H9 (cell line): ENCODE data around the gene TLR5. TPM values are rescaled to one million over a fixed set of nuclear protein-coding genes. Genes with fewer than 3 reads are reported as not detected.

Experiments used
- DNase-seq: peaks from one replicate; pipeline ENCODE4 v3.0.0-alpha.2; 2017
- H2AFZ ChIP-seq: one replicate; pipeline ENCODE4 v1.6.1; 2013; ENCODE audit warnings: mild to moderate bottlenecking, low read length, control low read depth, moderate library complexity
- H2AK5ac ChIP-seq: 2 replicates; pipeline ENCODE4 v1.6.1; 2013; ENCODE audit warnings: low read length, control low read depth, mixed read lengths; ENCODE audit not compliant: insufficient read length
- H2BK120ac ChIP-seq: one replicate; pipeline ENCODE4 v1.6.1; 2013; ENCODE audit warnings: low read depth, mild to moderate bottlenecking, low read length, control low read depth, inconsistent platforms; ENCODE audit not compliant: poor library complexity, severe bottlenecking
- H2BK12ac ChIP-seq: 2 replicates; pipeline ENCODE4 v1.6.1; 2013; ENCODE audit warnings: low read length, control low read depth, mixed read lengths, low read depth; ENCODE audit not compliant: insufficient read length
- H2BK15ac ChIP-seq: 2 replicates; pipeline ENCODE4 v1.6.1; 2013; ENCODE audit warnings: low read depth, low read length, control low read depth
- H2BK20ac ChIP-seq: one replicate; pipeline ENCODE4 v1.6.1; 2013; ENCODE audit warnings: low read depth, mild to moderate bottlenecking, low read length, control low read depth, inconsistent platforms; ENCODE audit not compliant: poor library complexity, severe bottlenecking
- H2BK5ac ChIP-seq: 2 replicates; pipeline ENCODE4 v1.6.1; 2013; ENCODE audit warnings: low read length, control low read depth, mixed read lengths; ENCODE audit not compliant: insufficient read length
- H3K14ac ChIP-seq: 2 replicates; pipeline ENCODE4 v1.6.1; 2013; ENCODE audit warnings: low read length, control low read depth; ENCODE audit not compliant: insufficient read depth
- H3K18ac ChIP-seq: 2 replicates; pipeline ENCODE4 v1.6.1; 2013; ENCODE audit warnings: low read depth, mild to moderate bottlenecking, mixed read lengths, low read length, control low read depth; ENCODE audit not compliant: insufficient read length
- H3K23ac ChIP-seq: 2 replicates; pipeline ENCODE4 v1.6.1; 2013; ENCODE audit warnings: low read length, control low read depth, mixed read lengths, low read depth; ENCODE audit not compliant: insufficient read length
- H3K23me2 ChIP-seq: 2 replicates; pipeline ENCODE4 v1.6.1; 2013; ENCODE audit warnings: low read depth, mild to moderate bottlenecking, mixed read lengths, low read length, control low read depth; ENCODE audit not compliant: insufficient read length, poor library complexity, severe bottlenecking
- H3K27ac ChIP-seq: 2 replicates; pipeline ENCODE4 v1.5.1; 2013; ENCODE audit warnings: low read length, control low read depth, mixed read lengths, low read depth; ENCODE audit not compliant: insufficient read length
- H3K27me3 ChIP-seq: 2 replicates; pipeline ENCODE4 v1.6.1; 2013; ENCODE audit warnings: low read length, control low read depth, inconsistent platforms; ENCODE audit not compliant: insufficient read depth
- H3K4ac ChIP-seq: 2 replicates; pipeline ENCODE4 v1.6.1; 2013; ENCODE audit warnings: low read depth, mild to moderate bottlenecking, control low read depth, inconsistent platforms, low read length, moderate library complexity
- H3K4me1 ChIP-seq: 2 replicates; pipeline ENCODE4 v1.6.1; 2013; ENCODE audit warnings: low read length, control low read depth, inconsistent platforms; ENCODE audit not compliant: insufficient read depth
- H3K4me2 ChIP-seq: 2 replicates; pipeline ENCODE4 v1.6.1; 2013; ENCODE audit warnings: low read length, control low read depth, mixed read lengths; ENCODE audit not compliant: insufficient read length, insufficient read depth
- H3K56ac ChIP-seq: 2 replicates; pipeline ENCODE4 v1.6.1; 2013; ENCODE audit warnings: low read depth, mild to moderate bottlenecking, mixed read lengths, low read length, control low read depth; ENCODE audit not compliant: insufficient read length
- H3K79me1 ChIP-seq: 2 replicates; pipeline ENCODE4 v1.6.1; 2013; ENCODE audit warnings: low read depth, mild to moderate bottlenecking, moderate library complexity, low read length, control low read depth, inconsistent platforms; ENCODE audit not compliant: insufficient read depth, poor library complexity, severe bottlenecking
- H3K79me2 ChIP-seq: 2 replicates; pipeline ENCODE4 v1.6.1; 2013; ENCODE audit warnings: low read length, control low read depth, inconsistent platforms; ENCODE audit not compliant: insufficient read depth
- H3K9ac ChIP-seq: 2 replicates; pipeline ENCODE4 v1.6.1; 2013; ENCODE audit warnings: low read length, control low read depth, mixed read lengths; ENCODE audit not compliant: insufficient read length; ENCODE audit errors: extremely low read depth
- H3K9me3 ChIP-seq: one replicate; pipeline ENCODE4 v1.6.1; 2013; ENCODE audit warnings: low read depth, low read length, inconsistent platforms; ENCODE audit not compliant: control insufficient read depth
- H3T11ph ChIP-seq: one replicate; pipeline ENCODE4 v1.6.1; 2013; ENCODE audit warnings: mild to moderate bottlenecking, low read length, control low read depth, inconsistent platforms
- H4K20me1 ChIP-seq: one replicate; pipeline ENCODE4 v1.6.1; 2013; ENCODE audit not compliant: control insufficient read depth, insufficient read length, insufficient read depth
- H4K5ac ChIP-seq: 2 replicates; pipeline ENCODE4 v1.6.1; 2013; ENCODE audit warnings: low read depth, mild to moderate bottlenecking, mixed read lengths, low read length, control low read depth; ENCODE audit not compliant: insufficient read length
- H4K8ac ChIP-seq: replicated peaks from 2 replicates; pipeline ENCODE4 v1.6.1; 2013; ENCODE audit warnings: low read length, control low read depth, mixed read lengths, low read depth; ENCODE audit not compliant: insufficient read length
- H4K91ac ChIP-seq: 2 replicates; pipeline ENCODE4 v1.6.1; 2013; ENCODE audit warnings: low read depth, mild to moderate bottlenecking, moderate library complexity, mixed read lengths, low read length, control low read depth; ENCODE audit not compliant: insufficient read length
- H3K27ac Mint-ChIP-seq, 3 experiments: 2 replicates in 2 of 3; 3 replicates in 1 of 3; pipeline ENCODE4 v1.8.0; 2020 to 2021; ENCODE audit warnings: mixed read lengths in 3 of 3, mild to moderate bottlenecking in 1 of 3, moderate library complexity in 1 of 3
- H3K27me3 Mint-ChIP-seq: 2 replicates; pipeline ENCODE4 v1.8.0; 2021; ENCODE audit warnings: low read depth, mild to moderate bottlenecking, moderate library complexity, mixed read lengths
- H3K36me3 Mint-ChIP-seq, 3 experiments: 2 replicates in 2 of 3; 3 replicates in 1 of 3; pipeline ENCODE4 v1.8.0; 2020 to 2021; ENCODE audit warnings: low read depth in 3 of 3, mixed read lengths in 3 of 3; ENCODE audit not compliant: insufficient read depth in 1 of 3
- H3K4me1 Mint-ChIP-seq, 2 experiments: 2 replicates each; pipeline ENCODE4 v1.8.0; 2020; ENCODE audit warnings: mixed read lengths in 2 of 2
- H3K4me3 Mint-ChIP-seq, 2 experiments: 2 replicates in 1 of 2; 3 replicates in 1 of 2; pipeline ENCODE4 v1.8.0; 2020 to 2021; ENCODE audit warnings: mild to moderate bottlenecking in 2 of 2, mixed read lengths in 2 of 2, moderate library complexity in 1 of 2
- H3K9me3 Mint-ChIP-seq, 2 experiments: 2 replicates in 1 of 2; 3 replicates in 1 of 2; pipeline ENCODE4 v1.8.0; 2020; ENCODE audit warnings: mild to moderate bottlenecking in 2 of 2, mixed read lengths in 2 of 2, moderate library complexity in 1 of 2
- WGBS: extraction: QIAGEN DNeasy Blood & Tissue Kit; methylation state at CpG from one replicate; pipeline ENCODE4 v1.1.7; 2013; ENCODE audit warnings: missing lambda C conversion rate, low lambda C conversion rate, mixed read lengths; ENCODE audit not compliant: insufficient read length; ENCODE audit errors: extremely low coverage; 5-methylcytosine and 5-hydroxymethylcytosine counted together
- total RNA-seq: library from RNA; stranded (reverse); gene quantifications from 2 replicates; pipeline ENCODE4 v1.2.1, GENCODE V29; 2021
- TF ChIP-seq, protein P1 (sequence below): fragments of 200-600 bp; sonication (generic); conservative IDR thresholded peaks from 3 replicates; pipeline ENCODE4 v1.8.0; 2021; ENCODE audit warnings: antibody characterized with exemption, mild to moderate bottlenecking

The TLR5 gene
- total RNA-seq, 1 experiment from 2014 or later = not detected

DNA sequence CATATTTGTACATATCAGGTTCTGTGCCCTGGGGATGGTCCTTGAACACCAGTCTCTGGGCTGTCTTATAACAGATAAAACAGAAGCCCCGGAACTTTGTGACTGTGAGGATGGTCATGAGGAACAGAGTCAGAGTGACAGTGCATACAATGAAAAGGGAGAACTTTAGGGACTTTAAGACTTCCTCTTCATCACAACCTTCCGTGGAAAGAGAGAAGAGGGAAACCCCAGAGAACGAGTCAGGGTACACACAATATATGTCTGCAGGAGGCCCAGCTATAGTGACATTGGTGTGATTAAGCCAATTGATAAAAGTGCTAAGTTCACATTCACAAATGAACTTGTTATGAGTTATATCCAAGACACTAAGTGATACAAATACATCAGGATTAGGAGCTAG, 32.1 kb downstream of the TLR5 start:
- no CpG with 5 or more reads among the region's 3 CpGs for WGBS
- H3K56ac ChIP-seq = no peak overlapping the region
- H3K9ac ChIP-seq = no peak overlapping the region
- H3K79me2 ChIP-seq = no peaks in the 10 kb centered on the region
- no peak overlapping the region for H4K5ac ChIP-seq
- H3K4me2 ChIP-seq = no peak overlapping the region
- no peak overlapping the region for H3K18ac ChIP-seq
- no peaks in the 10 kb centered on the region for H3K9me3 ChIP-seq
- no peak overlapping the region for H2BK15ac ChIP-seq
- no peak overlapping the region for H3K27ac ChIP-seq
- H2BK20ac ChIP-seq = no peak overlapping the region
- no peak for DNase-seq
- H3T11ph ChIP-seq = no peak overlapping the region
- H2AFZ ChIP-seq = no peak overlapping the region
- Mint-ChIP-seq H3K36me3 (no peaks in the 10 kb centered on the region), H3K9me3 (no peaks in the 10 kb centered on the region; a peak in 1 of 5 replicates), H3K4me3 (no peak overlapping the region), H3K27ac (no peak overlapping the region), H3K4me1 (no peaks in the 10 kb centered on the region), H3K27me3 (no peaks in the 10 kb centered on the region; the same call in 1 of the 2 replicates)
- no peak overlapping the region for H4K8ac ChIP-seq
- H3K4me1 ChIP-seq = no peaks in the 10 kb centered on the region
- H3K4ac ChIP-seq = no peak overlapping the region
- H2BK120ac ChIP-seq = no peak overlapping the region
- no peak overlapping the region for H3K14ac ChIP-seq
- no peak overlapping the region for H2BK12ac ChIP-seq
- no peak overlapping the region for H2BK5ac ChIP-seq
- H4K20me1 ChIP-seq = no peaks in the 10 kb centered on the region
- TF ChIP-seq, protein P1, sequence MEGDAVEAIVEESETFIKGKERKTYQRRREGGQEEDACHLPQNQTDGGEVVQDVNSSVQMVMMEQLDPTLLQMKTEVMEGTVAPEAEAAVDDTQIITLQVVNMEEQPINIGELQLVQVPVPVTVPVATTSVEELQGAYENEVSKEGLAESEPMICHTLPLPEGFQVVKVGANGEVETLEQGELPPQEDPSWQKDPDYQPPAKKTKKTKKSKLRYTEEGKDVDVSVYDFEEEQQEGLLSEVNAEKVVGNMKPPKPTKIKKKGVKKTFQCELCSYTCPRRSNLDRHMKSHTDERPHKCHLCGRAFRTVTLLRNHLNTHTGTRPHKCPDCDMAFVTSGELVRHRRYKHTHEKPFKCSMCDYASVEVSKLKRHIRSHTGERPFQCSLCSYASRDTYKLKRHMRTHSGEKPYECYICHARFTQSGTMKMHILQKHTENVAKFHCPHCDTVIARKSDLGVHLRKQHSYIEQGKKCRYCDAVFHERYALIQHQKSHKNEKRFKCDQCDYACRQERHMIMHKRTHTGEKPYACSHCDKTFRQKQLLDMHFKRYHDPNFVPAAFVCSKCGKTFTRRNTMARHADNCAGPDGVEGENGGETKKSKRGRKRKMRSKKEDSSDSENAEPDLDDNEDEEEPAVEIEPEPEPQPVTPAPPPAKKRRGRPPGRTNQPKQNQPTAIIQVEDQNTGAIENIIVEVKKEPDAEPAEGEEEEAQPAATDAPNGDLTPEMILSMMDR = no peak
- H3K27me3 ChIP-seq = no peaks in the 10 kb centered on the region
- no peak overlapping the region for H4K91ac ChIP-seq
- H3K23me2 ChIP-seq = no peaks in the 10 kb centered on the region
- H3K79me1 ChIP-seq = no peaks in the 10 kb centered on the region
- no peak overlapping the region for H3K23ac ChIP-seq
- H2AK5ac ChIP-seq = no peak overlapping the region
